Right hindlimb (tissue), 1 donor: ENCODE measurements around the gene WNT7B.
A peak's percentile ranks its signal among the peaks of the same experiment; 100 is the strongest.

Source experiments
- DNase-seq: peaks from one replicate; pipeline ENCODE4 v3.0.0-alpha.2; 2018

The WNT7B gene

DNA sequence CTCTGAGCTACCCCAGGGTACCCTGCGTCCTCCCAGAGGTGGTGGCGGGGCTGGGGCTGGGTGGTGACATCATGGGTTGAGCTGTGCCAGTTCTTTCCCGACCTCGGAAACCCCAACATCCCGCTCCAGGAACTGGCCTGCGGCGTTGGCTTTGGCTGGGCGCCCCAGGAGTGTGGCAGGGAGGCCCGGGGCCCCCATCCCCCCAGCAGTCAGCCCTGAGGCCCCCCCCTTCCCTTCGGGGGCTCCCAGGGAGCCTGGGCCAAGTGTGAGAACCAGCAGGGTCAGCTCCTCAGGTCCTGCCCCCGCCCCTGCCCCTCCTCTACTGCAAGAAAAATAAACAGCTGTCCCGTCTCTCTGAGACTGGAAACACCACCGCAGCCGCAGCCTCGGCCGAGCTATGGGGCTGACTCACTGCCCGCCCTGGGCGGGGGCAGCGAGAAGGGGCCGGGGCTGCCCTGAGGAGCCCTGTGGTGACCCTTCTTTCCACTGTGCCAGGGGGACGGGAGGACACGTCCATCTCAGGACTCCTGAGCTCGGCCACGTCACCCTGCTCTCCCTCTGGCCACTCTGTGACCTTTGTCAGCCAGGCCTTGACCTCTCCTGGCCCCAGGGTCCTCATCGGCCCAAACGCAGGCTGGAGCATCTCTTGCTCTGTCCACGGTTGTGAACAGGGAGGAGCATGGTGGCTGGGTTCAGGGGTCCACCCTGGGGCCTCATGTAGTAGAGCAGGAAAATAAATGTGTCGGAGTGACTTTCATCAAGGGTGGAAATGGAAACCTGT, 73.4 kb downstream of the WNT7B start:
- DNase-seq = peak; percentile 70

DNA sequence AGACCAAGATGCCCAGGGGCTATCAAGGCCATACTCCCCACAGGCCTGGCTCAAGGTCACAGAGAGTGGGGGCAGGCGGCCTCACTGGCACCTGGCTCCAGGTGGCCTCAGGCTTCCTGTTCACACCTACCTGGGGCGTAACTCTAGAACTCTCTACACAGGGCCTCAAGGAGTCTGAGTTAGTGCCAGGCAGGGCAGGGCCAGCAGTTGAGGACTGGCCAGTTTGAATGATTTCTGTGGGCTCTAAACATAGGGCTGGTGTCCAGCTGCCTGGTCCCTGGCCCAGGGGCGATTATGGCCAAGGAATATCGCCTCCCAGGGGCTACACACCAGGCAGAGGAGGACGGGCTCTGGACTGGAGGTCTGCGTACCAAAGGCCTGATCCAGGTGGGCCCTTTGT, 79.2 kb downstream of the WNT7B start:
- peak; percentile 7 for DNase-seq

DNA sequence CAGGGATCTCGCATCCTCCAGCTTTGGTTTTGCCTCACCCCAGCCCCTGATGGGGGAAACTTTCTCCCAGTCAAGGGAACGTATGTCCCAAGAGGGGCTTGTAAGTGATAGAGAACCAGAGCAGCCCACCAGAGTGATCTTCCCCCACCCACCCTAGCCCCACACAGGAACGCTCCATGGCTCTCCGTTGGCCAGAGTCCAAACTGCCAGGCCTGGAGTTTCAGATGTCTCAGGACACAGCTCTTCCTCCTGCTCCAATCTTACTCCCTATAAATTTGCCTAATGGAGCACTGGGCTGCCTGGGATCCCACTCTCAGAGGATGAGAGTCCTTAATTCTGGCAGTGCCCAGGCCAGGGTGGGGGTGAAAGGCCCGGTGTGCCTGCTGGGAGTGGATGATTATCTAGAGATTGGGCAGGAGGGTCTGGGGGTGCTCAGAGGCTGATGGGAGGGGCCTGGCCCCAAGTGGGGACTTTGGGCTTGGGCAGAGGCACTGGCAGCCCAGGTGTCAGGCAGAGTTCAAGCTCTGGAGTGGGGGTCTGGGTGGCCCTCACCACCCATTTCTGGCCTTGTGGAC, 79.9 kb downstream of the WNT7B start:
- DNase-seq = peak; percentile 14

DNA sequence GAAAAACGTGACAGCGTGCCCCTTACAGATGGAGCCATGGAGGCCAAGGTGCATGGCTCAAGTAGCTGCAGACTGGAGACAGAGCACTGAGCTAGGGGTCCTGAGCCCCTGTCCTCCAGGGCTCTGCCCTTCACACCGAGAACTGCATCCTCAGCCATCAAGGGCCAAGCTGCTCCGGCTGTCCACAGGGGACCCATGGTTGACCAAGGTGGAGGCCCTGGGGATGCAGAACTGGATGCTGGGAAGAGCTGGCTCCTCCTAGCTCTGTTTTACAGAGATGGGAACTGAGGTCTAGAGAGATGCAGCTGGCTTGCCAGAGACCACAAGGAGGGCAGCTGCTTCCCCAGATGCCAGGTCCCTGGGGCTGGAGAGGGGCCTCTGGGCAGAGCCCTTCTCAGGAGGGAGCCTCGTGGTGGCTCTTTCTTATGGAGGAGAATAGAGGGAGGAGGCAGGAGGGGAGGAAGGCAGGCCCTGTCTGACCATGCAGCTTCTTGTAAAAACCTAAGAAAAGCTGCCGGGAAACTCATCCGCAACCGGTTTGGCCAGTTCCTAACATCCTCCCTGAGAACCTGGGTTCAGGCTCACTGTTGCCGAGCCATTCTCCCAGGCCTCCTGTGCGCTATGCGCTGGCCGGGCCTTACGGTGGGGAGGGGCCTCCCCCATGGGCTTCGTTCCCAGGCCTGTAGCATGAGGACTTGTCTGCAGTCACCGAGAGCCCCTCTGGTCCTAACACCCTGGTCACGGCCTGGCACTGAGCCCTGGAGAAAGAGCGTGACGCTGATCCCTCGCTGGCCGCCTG, 80.6 kb downstream of the WNT7B start:
- peak; percentile 41 for DNase-seq

DNA sequence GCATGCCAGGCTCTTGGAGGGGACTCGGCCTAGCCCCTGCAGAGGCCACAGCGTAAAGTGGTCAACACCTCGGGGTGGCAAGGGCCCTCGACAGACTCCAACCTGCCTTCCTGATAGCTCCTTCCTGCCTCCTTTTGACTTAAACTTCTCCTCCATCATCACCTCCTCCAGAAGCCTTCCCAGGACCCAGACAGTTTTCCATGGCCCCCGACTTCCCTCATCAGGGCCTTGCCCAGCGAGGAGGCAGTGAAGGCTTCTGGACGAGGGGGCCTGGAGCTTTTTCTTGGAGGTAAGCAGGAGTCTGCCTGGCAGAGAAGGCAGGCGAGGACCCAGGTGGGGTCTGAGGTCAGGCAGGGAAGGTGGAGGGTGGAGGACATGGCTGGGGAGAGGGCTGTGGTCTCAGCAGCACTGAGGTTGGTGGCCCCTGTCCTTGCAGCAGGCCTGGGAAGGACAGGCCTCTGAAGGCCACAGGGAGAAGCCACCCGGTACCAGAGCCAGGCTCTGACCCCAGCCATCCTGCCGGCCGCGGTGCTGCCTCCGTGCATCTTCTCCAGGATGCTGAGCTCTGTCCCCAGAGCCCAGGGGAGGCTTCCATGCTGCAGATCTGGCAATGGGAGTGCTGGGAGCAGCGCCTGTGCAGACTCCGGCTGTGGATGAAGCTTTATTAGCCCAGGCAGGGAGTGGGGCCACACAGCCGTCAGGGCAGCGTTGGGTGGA, 81.4 kb downstream of the WNT7B start:
- peak; percentile 14 for DNase-seq

DNA sequence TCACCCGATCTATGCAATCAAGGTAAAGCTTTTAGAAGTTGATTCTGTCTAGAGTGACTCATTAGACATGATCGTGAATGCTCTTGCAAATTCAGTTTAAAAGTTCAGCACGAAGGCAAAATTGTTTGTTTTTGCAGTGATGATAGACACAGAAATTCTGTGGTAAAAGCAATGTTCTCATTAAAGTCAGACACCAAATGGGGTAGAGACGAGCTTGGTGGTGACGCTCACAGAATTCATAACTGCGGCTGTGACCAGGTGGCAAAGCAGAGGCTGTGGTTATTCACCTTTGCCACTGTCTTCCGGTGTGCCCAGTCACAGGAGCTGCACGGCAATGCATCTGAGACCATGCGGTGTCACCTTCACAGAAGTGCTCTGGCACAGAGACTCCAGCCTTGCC, 83.4 kb downstream of the WNT7B start:
- no peak for DNase-seq

DNA sequence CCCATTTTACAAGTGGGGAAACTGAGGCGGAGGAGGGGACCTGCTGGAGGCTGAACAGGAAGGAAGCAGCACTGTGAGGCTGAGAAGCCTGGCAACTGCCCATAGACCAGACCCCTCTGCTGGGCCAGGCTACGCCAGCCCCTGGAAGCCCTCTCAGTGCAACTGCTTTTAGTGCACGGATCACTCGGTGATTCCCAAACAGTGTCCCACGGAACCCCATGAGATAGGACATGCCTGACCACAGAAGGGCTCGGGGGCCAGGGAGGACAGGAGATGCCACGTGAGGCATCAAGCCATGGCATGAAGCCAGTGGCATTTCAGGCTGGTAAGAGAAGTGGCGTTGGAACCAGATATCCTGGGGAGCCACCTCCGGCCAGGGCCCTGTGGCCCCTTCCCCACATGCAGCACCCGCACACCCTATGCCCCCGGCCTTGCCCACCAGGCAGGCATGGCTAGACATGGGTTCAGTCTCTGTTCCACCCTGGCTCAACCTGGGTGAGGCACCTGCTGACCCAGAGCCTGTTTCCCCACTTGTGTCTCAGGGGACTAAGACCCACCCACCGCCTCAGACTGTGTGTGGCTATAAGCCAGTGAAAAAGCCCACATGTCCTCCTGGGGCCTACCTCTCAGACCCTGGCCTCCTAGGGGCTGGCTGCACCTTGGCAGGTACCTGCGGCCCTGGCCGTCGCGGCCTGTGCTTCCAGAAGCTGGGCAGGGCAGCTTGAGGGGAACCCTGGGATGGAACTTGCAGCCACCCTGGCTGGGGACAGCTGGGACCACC, 84.1 kb downstream of the WNT7B start:
- DNase-seq = peak; percentile 19

DNA sequence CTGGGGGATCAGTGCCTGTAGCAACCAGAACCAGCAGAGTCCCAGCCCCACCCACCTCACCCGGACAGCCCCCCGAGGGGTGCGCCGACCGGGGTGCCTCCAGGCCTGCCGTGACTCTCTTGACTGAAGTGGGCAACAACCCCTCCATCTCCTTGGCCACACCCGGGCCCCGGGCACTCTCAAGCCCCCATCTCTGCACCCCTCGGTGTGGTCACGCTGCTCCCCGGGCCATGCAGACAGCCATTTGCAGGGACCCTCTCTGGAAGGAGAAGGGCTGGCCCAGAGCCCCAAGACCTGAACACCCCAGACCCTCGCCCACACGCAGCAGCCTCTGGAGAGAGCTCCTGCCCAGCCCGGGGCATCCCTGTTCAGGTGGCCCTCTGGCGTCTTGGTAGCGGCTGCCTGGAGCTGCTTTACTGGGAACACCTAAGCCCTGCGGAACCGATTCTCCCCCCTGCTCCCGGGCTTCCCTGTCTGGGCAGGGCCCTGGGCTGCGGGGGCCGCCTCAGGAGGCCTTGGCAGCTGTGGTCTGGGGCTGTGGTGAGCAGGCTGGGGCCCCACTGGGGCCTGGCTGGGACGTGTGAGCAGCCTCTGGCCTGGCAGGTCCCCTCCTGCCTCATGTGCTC, 84.9 kb downstream of the WNT7B start:
- peak; percentile 22 for DNase-seq

DNA sequence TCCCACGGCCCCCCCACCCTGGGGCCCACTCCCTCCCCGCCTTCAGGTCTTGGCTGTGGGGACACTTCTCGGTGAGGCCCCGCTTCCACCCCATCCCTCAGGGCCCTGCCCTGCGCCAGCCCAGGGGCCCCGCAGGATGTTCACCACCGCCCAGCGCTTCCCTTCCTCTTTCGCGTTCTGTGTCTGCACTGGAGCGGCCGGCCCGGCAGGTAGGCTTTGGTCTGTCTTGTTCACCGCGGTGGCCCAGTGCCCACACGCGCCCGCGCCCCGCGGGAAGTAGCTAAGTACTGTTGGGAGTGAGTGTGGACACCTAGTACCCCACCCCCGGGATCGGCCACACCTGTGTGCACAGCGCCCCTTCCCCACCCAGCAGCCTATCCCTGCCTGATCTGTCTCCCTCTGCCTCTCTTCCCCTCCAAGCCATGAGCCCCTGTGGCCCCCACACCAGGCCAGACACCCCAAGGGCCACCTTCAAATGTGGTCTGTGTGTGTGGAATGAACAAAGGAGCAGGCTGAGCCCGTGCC, 85.4 kb downstream of the WNT7B start:
- DNase-seq = peak; percentile 20

DNA sequence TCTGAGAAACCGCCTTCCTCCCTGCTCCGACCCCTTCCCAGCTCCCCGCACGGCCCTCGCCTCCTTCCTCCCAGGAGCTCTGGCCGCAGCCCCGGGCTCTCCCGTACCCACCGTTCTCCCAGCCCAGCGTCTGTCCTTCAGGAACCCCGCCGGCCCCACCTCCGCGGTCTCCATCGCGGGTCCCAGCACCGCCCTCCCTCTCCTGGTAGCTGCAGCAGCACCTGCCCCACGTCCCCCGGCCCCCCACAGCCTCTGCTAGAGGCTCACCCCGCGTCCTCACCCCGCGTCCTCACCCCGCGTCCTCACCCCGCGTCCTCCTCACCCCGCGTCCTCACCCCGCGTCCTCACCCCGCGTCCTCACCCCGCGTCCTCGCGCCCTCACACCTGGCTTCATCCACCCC, 85.9 kb downstream of the WNT7B start:
- no peak for DNase-seq

DNA sequence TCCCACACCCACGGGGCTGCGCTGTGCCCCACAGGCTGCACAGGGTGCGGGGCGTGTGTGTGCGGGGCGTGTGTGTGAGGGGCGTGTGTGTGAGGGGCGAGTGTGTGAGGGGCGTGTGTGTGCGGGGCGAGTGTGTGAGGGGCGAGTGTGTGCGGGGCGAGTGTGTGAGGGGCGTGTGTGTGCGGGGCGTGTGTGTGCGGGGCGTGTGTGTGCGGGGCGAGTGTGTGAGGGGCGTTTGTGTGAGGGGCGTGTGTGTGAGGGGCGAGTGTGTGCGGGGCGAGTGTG, 86.7 kb downstream of the WNT7B start:
- no peak for DNase-seq

DNA sequence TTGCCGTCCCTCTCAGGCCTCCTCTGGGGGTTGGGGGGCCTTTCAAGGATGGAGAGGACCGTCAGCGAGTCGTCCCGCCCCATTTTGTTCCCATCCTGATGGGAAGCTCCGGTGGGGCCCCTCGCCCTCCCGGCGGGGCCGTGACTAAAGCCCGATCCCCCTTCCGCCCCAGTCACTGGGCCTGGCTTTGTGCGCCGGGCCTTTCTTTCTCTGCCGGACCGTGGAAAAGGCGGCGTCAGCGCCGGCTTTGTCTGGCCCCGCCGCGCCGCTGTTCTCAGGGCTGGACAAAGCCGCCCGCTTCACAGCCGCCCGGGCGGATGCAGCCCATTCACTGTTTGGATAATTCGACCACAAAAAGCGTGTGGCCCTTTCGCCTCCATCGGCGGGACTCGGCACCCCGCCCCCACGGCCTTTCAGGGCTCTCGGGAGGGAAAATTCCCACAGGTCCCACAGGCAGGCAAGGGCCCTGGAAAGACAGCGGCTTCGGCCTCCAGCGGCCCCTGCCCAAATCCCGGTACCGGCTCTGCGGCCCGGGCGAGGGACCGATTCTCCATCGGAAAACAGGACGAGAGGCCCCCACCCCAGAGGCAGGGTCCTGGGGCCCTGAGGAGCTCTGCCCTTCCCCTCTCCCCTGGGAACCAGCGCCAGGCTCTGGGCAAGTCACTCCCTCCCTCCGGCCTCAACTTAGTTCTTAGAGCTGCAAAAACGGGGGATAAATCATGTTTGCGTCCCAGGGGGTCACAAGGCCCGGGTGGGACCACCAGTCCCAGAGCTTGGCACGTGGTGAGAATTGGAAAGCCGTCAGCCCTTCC, 87.2 kb downstream of the WNT7B start:
- DNase-seq = peak; percentile 47

DNA sequence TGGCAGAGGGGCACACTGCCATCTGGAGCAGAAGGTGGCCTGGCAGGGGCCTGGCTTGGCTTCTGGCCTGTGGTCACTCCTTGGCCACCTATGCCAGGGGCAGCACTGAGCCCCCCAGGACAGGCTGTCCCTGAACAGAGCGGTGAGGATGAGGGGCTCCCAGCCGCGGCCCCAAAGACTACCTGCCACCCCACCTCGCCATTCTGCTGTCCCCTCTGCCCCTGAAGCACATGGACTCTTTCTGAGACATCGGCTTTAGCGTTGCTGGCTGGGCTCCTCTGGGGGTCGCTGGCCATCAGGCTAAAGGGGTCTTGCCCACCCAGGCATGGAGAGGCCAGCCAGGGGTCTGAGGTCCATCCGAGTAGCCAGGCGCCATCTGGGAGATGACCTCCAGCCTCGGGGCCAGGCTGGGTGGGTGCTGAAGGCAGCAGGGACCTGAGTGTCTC, 87.8 kb downstream of the WNT7B start:
- no peak for DNase-seq

DNA sequence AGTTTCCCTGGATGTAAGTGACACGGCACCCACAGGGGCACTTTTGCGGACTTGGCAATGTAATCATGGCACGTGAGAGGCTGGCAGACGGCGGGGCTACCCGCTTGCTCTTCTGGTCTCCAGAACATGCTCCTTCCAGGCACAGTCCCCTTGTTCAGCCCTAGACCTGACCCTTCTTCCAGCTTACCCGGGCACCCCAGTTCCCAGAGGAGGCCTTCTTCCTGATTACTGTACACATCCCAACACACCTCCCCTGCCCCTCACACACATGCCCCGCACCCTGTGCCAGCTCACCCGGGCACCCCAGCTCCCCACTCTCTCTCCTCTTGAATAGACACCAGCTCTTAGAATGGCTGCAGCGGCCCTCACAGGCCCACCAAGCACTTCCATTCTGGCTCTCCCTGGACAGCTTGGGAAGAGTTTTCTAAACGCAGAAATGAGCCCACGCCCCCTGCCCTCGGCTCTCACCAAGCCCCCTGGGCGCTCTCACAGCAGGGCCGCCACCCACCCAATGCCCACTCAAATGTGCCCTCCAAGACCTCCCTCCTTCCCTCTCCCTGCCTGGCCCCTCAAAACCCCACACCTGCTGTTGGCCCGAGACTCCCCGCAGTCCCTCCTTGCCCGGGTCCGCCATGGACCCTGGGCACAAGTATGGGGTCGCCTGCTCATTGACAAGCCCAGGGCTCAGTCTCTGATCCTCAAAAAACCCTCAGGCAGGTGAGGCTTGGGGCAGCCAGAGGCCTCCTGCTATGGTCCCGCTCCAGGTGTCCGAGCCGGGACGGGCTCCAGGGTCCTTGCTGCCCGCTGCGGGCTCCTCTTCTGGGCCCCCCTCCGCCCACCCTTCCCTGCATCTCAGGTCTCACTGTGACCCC, 88.5 kb downstream of the WNT7B start:
- DNase-seq = peak; percentile 22

DNA sequence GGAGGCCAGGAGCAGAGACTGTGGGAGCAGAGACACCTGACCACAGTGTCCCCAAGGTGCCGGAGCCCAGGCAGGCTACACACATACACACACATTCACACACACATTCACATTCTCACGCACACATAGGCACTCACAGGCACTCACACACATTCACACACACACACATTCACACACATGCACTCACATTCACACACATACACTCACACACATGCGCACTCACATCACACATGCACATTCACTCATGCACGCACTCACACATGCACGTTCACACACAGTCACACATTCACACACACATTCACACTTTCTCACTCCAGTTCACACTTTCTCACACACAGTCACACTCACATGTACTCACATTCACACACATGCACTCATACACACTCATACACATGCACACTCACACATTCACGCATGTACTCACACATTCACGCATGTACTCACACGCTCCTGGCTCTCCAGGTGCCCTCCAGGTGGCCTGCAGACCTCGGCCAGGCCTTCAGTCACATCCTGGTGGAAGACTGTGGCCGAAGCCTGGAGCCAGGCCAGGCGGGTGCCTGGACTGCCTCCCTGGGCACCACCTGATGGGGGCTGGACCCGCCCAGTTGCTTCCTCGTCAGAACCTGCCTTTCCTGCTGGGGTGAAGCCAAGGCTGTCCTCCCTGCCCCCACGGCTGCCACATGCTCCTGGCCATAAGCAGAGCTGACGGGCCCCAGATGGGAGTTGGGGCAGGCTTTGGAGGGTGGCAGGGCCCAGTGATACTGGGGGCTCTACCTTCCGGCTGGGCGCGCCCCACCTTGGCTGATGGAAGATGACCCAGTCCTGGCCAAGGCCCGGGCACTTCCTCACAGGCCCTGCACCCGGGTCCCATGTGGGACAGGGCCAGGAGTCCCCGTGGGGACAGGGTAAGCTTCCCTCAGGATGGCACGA, 89.5 kb downstream of the WNT7B start:
- peak; percentile 20 for DNase-seq

DNA sequence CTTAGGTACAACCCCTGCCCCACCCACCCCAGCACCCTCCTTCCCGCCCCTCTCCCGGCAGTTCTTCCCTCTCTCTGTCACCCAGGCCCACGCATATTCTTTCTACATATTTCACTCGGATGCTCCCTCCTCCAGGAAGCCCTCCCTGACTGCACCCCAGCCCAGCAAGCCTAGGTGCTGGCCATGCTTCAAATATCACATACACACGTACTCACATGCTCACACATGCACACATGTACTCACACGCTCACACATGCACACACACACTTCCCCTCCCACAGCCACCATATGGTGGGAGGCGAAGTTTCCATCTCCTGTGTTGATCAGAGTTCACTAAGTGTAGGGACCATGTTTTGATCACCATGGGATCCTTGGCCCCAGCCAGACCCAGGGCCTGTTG, 90.4 kb downstream of the WNT7B start:
- peak; percentile 12 for DNase-seq

DNA sequence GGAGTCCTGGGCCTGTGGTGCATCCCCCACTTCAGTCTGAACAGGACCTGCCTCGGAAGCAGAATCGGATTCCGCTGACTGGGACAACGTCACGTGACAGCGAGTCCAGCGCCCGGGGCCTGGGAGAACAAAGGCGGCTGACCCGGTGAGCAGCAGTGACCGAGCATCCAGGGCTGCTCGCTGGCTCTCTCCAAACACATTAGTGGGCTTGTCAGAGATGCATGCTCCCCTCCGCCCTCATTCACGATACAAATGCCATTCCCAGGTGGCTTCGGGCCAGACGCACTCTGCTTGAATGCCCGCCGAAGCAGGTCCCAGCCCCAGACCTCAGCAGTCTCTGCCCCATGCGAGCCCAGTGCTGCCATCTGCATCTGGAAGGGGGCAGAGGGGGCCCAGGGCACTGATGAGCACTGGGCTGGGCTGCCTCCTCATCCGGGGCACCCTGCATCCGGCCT, 91.0 kb downstream of the WNT7B start:
- DNase-seq = no peak

DNA sequence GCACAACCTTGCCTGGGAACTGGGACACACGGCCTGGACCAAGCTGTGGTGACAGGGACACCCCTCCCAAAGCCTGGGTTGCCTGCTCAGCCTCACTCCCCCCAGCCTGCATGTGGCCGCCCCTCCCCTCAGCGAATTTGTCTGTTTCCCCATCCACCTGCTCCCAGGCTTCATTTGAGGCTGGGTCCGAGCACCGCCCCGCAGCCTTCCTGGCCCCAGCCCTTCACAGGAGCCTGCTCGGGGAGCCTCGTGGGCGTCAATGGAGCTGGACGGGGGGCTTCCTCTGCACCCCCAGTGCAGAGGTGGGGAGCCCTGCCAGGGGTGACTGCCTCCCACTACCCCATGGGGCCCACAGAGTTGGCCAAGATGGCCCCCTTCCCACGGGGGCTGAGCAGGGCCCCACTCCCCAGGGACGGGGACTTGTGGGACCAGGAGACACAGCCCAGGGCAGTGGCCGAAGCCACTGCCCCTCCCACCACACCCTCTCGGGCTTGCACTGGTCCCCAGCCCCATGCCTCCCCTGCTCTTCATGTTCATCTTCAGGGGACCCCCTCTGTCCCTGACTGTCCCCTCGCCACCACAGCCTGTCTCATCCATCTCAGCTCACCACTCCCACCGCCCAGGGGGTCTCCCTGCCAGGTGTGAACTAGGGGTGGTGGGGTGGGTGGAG, 91.7 kb downstream of the WNT7B start:
- peak; percentile 16 for DNase-seq
